ENCODE results near the gene DDX46.

DNA sequence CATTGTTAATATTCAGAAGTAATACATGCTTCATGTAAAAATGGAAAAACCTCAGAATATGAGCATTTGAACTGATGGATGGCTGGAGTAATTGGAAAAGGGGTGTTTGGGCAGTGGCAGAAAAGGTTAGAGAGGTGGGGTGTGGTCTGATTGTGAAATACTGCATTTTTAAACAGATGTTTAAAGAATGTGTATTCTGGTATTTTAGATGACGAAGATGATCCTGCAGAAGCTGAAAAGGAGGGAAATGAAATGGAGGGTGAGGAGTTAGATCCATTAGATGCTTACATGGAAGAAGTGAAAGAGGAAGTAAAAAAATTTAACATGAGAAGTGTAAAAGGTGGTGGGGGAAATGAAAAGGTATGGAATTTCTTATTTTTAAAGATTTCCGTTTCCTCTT lies 18.8 kb downstream of the DDX46 start:
- TF ChIP-seq HOXA7 (CRISPR knock-in tag; IDR thresholded peaks at IDR 0.05) (no peak), MAZ (IDR thresholded peaks at IDR 0.05; ENCODE audit: borderline replicate concordance, low read depth, low read length) (no peak), SMC3 (IDR thresholded peaks at IDR 0.05) (no peak)
